GM21360 (cell line): ENCODE data around the gene OXT.

Experiments used
- ATAC-seq: cut with Tn5 transposase; IDR thresholded peaks from one replicate; pipeline ENCODE4 v1.9.1; 2021; ENCODE audit warnings: mild to moderate bottlenecking, moderate library complexity; ENCODE audit not compliant: unreplicated experiment

Gene OXT

GRCh38 chr20:3084283-3084985, 13.0 kb downstream of the OXT start, which contains the start of gene AVP:
AVP (minus strand) TSS chr20:3084724; CDS start chr20:3084674, 50 bp downstream.
- ATAC-seq: no peak

GRCh38 chr20:3084986-3085360, 13.6 kb downstream of the OXT start:
- no peak for ATAC-seq

- no peak for ATAC-seq
Measured at GRCh38 chr20:3085571-3086072, 14.2 kb downstream of the OXT start.

- ATAC-seq: no peak
Measured at GRCh38 chr20:3088031-3088430, 16.6 kb downstream of the OXT start.

- ATAC-seq: no peak
Measured at GRCh38 chr20:3090565-3090964, 19.1 kb downstream of the OXT start.

GRCh38 chr20:3092611-3093379, 21.4 kb downstream of the OXT start:
- no peak for ATAC-seq

- no peak for ATAC-seq
Measured at GRCh38 chr20:3093861-3094361, 22.5 kb downstream of the OXT start.

GRCh38 chr20:3094848-3095629, 23.6 kb downstream of the OXT start:
- ATAC-seq: no peak

- ATAC-seq: no peak
Measured at GRCh38 chr20:3100480-3100879, 29.1 kb downstream of the OXT start.

GRCh38 chr20:3101251-3101650, 29.8 kb downstream of the OXT start:
- no peak for ATAC-seq

- no peak for ATAC-seq
Measured at GRCh38 chr20:3101737-3102574, 30.5 kb downstream of the OXT start.

- no peak for ATAC-seq
Measured at GRCh38 chr20:3102575-3103368, 31.4 kb downstream of the OXT start.

- no peak for ATAC-seq
Measured at GRCh38 chr20:3103369-3104032, 32.1 kb downstream of the OXT start.

- no peak for ATAC-seq
Measured at GRCh38 chr20:3105256-3106137, 34.1 kb downstream of the OXT start.

- no peak for ATAC-seq
Measured at GRCh38 chr20:3106185-3106584, 34.8 kb downstream of the OXT start.

GRCh38 chr20:3106658-3107463, 35.4 kb downstream of the OXT start:
- ATAC-seq: no peak

- ATAC-seq: no peak
Measured at GRCh38 chr20:3107464-3108025, 36.1 kb downstream of the OXT start.
